ENCODE data around the gene OSBPL8.

GRCh38 chr12:76307083-76307482, 252.5 kb downstream of the OSBPL8 start:
- TF ChIP-seq, protein P1, sequence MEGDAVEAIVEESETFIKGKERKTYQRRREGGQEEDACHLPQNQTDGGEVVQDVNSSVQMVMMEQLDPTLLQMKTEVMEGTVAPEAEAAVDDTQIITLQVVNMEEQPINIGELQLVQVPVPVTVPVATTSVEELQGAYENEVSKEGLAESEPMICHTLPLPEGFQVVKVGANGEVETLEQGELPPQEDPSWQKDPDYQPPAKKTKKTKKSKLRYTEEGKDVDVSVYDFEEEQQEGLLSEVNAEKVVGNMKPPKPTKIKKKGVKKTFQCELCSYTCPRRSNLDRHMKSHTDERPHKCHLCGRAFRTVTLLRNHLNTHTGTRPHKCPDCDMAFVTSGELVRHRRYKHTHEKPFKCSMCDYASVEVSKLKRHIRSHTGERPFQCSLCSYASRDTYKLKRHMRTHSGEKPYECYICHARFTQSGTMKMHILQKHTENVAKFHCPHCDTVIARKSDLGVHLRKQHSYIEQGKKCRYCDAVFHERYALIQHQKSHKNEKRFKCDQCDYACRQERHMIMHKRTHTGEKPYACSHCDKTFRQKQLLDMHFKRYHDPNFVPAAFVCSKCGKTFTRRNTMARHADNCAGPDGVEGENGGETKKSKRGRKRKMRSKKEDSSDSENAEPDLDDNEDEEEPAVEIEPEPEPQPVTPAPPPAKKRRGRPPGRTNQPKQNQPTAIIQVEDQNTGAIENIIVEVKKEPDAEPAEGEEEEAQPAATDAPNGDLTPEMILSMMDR (IDR thresholded peaks at IDR 0.05) = no peak
- no peak for TF ChIP-seq POLR2A (IDR thresholded peaks at IDR 0.05)

Measured in Peyer's patch (tissue), 4 donors.